Fibroblast of lung (primary cell): ENCODE data around the gene B9D1. TPM values are rescaled to one million over a fixed set of nuclear protein-coding genes. Genes with fewer than 3 reads are reported as not detected.
A peak's percentile ranks its signal among the peaks of the same experiment; 100 is the strongest.

Experiments used
- DNase-seq, 2 donors: peaks; one replicate each; pipeline versions ENCODE4 v3.0.0 to v3.0.0-alpha.2; 2010; ENCODE audit warnings: low read depth in 2 of 2
- H2AFZ ChIP-seq: 2 replicates; pipeline ENCODE4 v1.5.1; 2012; ENCODE audit warnings: low read length, control low read depth, inconsistent platforms
- H3K27ac ChIP-seq: 2 replicates; pipeline ENCODE4 v1.5.1; 2011; ENCODE audit warnings: low read length, control low read depth; ENCODE audit not compliant: insufficient read depth
- H3K27me3 ChIP-seq: 2 replicates; pipeline ENCODE4 v1.5.1; 2011; ENCODE audit warnings: mild to moderate bottlenecking, low read length; ENCODE audit not compliant: control insufficient read depth, insufficient read depth
- H3K36me3 ChIP-seq: 2 replicates; pipeline ENCODE4 v1.5.1; 2011; ENCODE audit warnings: low read length; ENCODE audit not compliant: control insufficient read depth, insufficient read depth
- H3K4me1 ChIP-seq: 2 replicates; pipeline ENCODE4 v1.5.1; 2011; ENCODE audit warnings: low read length; ENCODE audit not compliant: control insufficient read depth, insufficient read depth; ENCODE audit errors: extremely low read depth
- H3K4me2 ChIP-seq: 2 replicates; pipeline ENCODE4 v1.5.1; 2011; ENCODE audit warnings: low read length, control low read depth; ENCODE audit not compliant: insufficient read depth; ENCODE audit errors: extremely low read depth
- H3K4me3 ChIP-seq, 4 experiments: fragments of 200-600 bp in 1 of 4; sonication (generic) in 1 of 4; replicated peaks in 1 of 4; 2 replicates each; pipeline ENCODE4 v1.5.1; 2011 to 2016; ENCODE audit warnings: low read length in 4 of 4, low read depth in 3 of 4, mild to moderate bottlenecking in 3 of 4, control low read depth in 2 of 4, inconsistent platforms in 1 of 4, mixed read lengths in 1 of 4; ENCODE audit not compliant: insufficient read depth in 1 of 4; ENCODE audit errors: control extremely low read depth in 1 of 4
- H3K79me2 ChIP-seq: 2 replicates; pipeline ENCODE4 v1.5.1; 2012; ENCODE audit warnings: mild to moderate bottlenecking, low read length, inconsistent platforms; ENCODE audit not compliant: control insufficient read depth, insufficient read depth
- H3K9ac ChIP-seq: 2 replicates; pipeline ENCODE4 v1.5.1; 2011; ENCODE audit warnings: mild to moderate bottlenecking, low read length, control low read depth; ENCODE audit not compliant: insufficient read depth
- H3K9me3 ChIP-seq: 2 replicates; pipeline ENCODE4 v1.5.1; 2012; ENCODE audit warnings: low read depth, low read length; ENCODE audit not compliant: control insufficient read depth, insufficient read depth
- H4K20me1 ChIP-seq: 2 replicates; pipeline ENCODE4 v1.5.1; 2011; ENCODE audit warnings: low read length; ENCODE audit not compliant: control insufficient read depth, insufficient read depth; ENCODE audit errors: extremely low read depth
- EZH2 ChIP-seq: IDR thresholded peaks from 2 replicates; pipeline ENCODE4 v1.5.1; 2012; ENCODE audit warnings: low read length, control low read depth, mild to moderate bottlenecking; ENCODE audit errors: missing control alignments
- polyA plus RNA-seq, 2 donors: library from polyadenylated mRNA; depleted of rRNA in 1 of 2; stranded (reverse) in 1 of 2; unstranded in 1 of 2; fragments of >200 nt; gene quantifications; 2 replicates each; pipeline ENCODE4 v1.2.1, GENCODE V29; 2011 to 2012; ENCODE audit warnings: missing spikeins in 1 of 2
- total RNA-seq: library from RNA; depleted of rRNA; stranded (reverse); fragments of >200 nt; gene quantifications from 2 replicates; pipeline ENCODE4 v1.2.1, GENCODE V29; 2014
- TF ChIP-seq, protein P1 (sequence below), 2 donors: IDR thresholded peaks in 1 of 2; conservative IDR thresholded peaks in 1 of 2; 1 replicate in 1 of 2; 2 replicates in 1 of 2; pipeline ENCODE4 v1.5.1; 2011 to 2012; ENCODE audit warnings: low read length in 2 of 2, control low read depth in 1 of 2, inconsistent platforms in 1 of 2, low read depth in 1 of 2, mild to moderate bottlenecking in 1 of 2

Gene B9D1
- total and polyA plus RNA-seq, 2 donors (not counting 1 experiment from before 2014, with no cell fraction given), result 35.7 to 38.5 TPM

DNA sequence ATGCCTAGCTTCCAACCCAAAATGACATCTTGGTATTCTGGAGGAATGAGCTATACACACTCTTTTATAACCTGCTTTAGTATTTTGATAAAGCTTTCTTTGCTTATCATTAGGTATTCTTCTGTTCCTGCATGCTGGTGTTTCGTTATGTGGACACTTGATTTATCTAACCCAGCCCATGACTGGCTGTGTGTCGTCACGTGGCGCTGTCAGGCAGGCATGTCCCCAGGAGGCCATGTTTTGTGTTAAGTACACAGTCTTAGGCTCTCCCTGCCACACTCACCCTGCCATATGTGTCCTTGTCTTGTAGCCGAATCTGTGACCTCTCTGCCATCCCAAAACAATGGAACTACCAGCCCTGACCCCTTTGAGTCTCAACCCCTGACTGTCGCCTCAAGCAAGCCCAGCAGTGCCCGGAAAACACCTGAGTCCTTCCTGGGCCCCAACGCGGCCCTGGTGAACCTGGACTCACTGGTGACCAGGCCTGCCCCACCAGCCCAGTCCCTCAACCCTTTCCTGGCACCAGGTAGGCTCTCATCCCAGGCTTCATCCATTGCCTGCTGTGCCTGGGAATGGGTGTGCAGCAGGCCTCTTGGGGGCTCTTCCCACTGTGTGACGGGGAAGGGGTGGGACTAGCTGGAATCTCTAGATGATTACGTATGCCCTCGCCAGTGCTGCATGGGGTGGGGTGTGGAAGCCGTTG is 30.8 kb downstream of the B9D1 start:
- H3K9ac ChIP-seq, result peak overlapping the region; percentile 5
- DNase-seq, result peak in 1 of 2 donors; percentile 23

GRCh38 chr17:19331134-19331533 is 31.4 kb downstream of the B9D1 start:
- H3K9ac ChIP-seq, result no peak overlapping the region
- peak overlapping the region; percentile 74 for H3K27ac ChIP-seq
- H2AFZ ChIP-seq, result no peak overlapping the region
- peaks cover 18% of the 10 kb centered on the region for H3K4me1 ChIP-seq
- H4K20me1 ChIP-seq, result no peaks in the 10 kb centered on the region
- peak overlapping the region; percentile 20 for H3K4me2 ChIP-seq
- no peaks in the 10 kb centered on the region for H3K79me2 ChIP-seq
- H3K27me3 ChIP-seq, result no peaks in the 10 kb centered on the region
- no peak overlapping the region for H3K4me3 ChIP-seq
- peak; percentile 80 to 93 for DNase-seq
- H3K36me3 ChIP-seq, result peaks cover 11% of the 10 kb centered on the region
- H3K9me3 ChIP-seq, result no peaks in the 10 kb centered on the region
- TF ChIP-seq EZH2, result no peak
- TF ChIP-seq, protein P1, sequence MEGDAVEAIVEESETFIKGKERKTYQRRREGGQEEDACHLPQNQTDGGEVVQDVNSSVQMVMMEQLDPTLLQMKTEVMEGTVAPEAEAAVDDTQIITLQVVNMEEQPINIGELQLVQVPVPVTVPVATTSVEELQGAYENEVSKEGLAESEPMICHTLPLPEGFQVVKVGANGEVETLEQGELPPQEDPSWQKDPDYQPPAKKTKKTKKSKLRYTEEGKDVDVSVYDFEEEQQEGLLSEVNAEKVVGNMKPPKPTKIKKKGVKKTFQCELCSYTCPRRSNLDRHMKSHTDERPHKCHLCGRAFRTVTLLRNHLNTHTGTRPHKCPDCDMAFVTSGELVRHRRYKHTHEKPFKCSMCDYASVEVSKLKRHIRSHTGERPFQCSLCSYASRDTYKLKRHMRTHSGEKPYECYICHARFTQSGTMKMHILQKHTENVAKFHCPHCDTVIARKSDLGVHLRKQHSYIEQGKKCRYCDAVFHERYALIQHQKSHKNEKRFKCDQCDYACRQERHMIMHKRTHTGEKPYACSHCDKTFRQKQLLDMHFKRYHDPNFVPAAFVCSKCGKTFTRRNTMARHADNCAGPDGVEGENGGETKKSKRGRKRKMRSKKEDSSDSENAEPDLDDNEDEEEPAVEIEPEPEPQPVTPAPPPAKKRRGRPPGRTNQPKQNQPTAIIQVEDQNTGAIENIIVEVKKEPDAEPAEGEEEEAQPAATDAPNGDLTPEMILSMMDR (conservative IDR thresholded peaks at IDR 0.05 in 1 of 2, IDR thresholded peaks at IDR 0.05 in 1 of 2; ENCODE audit: low read depth in 1 of 2, low read length in 2 of 2), result peak in 1 of 2 donors; percentile 12

More for the DNA sequence above, 30.8 kb downstream of the B9D1 start:
- no peak overlapping the region for H3K4me3 ChIP-seq
- peak overlapping the region; percentile 59 for H3K27ac ChIP-seq
- H3K36me3 ChIP-seq, result peaks cover 13% of the 10 kb centered on the region
- no peak overlapping the region for H2AFZ ChIP-seq
- no peaks in the 10 kb centered on the region for H3K79me2 ChIP-seq
- H3K4me2 ChIP-seq, result peak overlapping the region; percentile 20
- H3K4me1 ChIP-seq, result peaks cover 19% of the 10 kb centered on the region
- TF ChIP-seq EZH2, result no peak
- TF ChIP-seq, protein P1 (conservative IDR thresholded peaks at IDR 0.05 in 1 of 2, IDR thresholded peaks at IDR 0.05 in 1 of 2; ENCODE audit: low read depth in 1 of 2, low read length in 2 of 2), result no peak
- H3K27me3 ChIP-seq, result no peaks in the 10 kb centered on the region
- H4K20me1 ChIP-seq, result no peaks in the 10 kb centered on the region
- H3K9me3 ChIP-seq, result no peaks in the 10 kb centered on the region

DNA sequence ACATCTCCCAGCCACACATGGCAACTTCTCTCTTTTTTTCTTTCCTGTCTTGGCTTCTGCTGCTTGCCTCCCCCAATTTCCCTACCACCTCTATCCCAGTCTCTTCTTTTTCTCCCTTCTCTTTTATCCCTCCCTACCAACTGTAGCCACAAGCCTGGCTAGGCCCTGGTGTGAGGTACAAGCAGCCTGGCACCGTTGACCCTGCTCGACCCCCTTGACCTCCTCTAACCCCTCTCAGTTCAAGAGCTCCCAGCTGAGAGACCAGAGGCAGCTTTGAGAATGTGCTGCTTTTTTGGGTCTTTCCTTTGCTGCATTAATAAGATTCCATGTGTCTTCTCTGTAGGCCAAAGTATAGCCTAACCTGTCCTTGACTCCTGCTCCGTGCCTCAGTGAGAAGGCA is 32.3 kb downstream of the B9D1 start:
- no peak for DNase-seq
- peaks cover 18% of the 10 kb centered on the region for H3K4me1 ChIP-seq
- no peak overlapping the region for H3K4me3 ChIP-seq
- no peaks in the 10 kb centered on the region for H3K9me3 ChIP-seq
- H3K27ac ChIP-seq, result peak overlapping the region; percentile 74
- H2AFZ ChIP-seq, result no peak overlapping the region
- H3K9ac ChIP-seq, result no peak overlapping the region
- H4K20me1 ChIP-seq, result no peaks in the 10 kb centered on the region
- no peak overlapping the region for H3K4me2 ChIP-seq
- no peaks in the 10 kb centered on the region for H3K79me2 ChIP-seq
- no peaks in the 10 kb centered on the region for H3K27me3 ChIP-seq
- no peak for TF ChIP-seq EZH2
- TF ChIP-seq, protein P1 (conservative IDR thresholded peaks at IDR 0.05 in 1 of 2, IDR thresholded peaks at IDR 0.05 in 1 of 2; ENCODE audit: low read depth in 1 of 2, low read length in 2 of 2), result no peak
- H3K36me3 ChIP-seq, result peaks cover 10% of the 10 kb centered on the region
